GM21529 (cell line): ENCODE data around the gene FTO.

Experiments used
- ATAC-seq: cut with Tn5 transposase; IDR thresholded peaks from one replicate; pipeline ENCODE4 v1.9.1; 2021; ENCODE audit not compliant: unreplicated experiment

FTO gene

DNA sequence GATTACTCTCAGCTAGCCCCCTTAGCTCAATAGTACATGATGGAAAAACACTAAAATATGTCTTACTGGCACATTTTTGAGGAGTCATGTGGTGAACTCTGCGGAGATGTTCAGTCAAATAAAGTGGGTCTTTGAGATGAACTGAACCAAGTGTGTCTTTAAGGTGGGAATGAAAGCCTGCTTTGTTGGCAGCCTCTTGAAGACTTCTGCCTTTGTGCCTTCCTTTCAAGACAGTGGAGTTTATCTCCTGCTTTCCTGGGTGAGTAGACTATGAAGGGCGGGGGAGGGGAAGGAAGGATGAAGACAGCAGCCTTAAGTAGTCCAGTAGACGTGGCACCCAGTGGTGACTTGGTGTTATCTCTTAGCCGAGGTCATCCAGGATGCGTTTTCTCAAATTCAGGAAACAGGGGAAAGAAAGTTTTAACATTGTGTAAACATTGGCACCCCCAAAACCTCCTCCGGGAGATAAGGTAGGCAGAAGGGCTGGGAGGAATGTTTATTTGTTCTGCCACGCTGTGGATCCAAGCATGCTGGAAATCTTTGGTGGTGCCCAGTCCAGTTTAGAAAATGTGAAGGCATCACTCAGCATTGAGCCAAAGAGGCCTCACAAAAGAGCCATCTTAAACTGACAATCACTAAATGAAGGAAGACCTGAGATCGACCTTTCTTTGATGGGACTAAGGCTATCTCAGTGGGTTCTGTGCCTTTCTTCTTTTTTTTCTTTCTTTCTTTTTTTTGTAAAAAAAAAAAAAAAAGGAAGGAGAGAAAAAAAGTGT lies 220.6 kb downstream of the FTO start:
- ATAC-seq, result no peak

DNA sequence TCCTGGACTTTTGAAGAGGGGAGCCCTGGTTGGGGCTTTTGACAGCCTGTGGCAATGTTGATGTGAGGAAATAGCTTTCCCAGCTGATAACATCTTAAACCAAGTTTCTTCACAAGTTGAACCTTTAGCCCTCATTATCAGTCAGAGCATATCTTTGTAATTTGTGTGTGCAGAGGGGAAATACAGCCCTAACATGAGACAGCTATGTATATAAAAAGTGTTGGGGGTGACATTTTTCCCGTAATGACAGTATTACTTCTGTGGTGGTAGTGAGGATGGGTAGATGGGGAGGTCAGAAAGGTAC lies 221.1 kb downstream of the FTO start:
- no peak for ATAC-seq

DNA sequence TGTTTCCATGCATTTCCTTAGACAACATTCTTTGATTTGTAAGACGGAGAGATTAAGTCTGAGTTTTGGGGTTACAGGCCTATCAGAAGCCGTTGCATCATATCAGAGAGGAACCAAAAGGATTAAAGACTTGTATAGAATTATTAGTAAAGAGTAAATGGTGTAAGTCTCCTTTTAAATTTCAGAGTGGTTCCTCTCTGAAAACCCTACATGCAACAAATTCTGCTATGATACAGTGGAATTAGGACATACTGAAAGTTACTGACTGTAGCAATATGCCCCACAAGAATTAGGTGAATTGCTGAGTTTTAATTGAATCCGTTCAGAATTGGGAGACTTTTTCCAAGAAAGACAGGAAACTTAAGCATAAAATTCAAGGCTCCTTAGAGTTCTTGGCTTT lies 221.6 kb downstream of the FTO start:
- no peak for ATAC-seq

DNA sequence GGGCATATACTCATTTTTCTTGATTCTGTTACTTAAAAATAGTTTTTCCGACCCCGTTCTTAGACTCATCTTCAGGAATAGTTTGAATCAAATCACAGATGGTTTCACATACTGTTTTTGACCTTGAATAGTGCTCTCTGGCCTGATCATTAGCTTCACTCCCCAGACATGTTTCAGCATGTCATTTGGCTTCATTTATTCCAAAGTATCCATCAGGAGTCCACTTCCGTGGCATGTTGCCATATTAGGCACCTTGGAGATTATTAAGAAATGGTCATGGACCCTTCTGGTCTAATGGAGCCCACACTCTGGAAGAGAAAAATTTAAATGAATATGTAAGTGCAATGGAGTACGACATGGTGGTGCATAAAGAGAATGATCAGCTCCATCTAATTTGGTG lies 222.3 kb downstream of the FTO start:
- ATAC-seq, result no peak

DNA sequence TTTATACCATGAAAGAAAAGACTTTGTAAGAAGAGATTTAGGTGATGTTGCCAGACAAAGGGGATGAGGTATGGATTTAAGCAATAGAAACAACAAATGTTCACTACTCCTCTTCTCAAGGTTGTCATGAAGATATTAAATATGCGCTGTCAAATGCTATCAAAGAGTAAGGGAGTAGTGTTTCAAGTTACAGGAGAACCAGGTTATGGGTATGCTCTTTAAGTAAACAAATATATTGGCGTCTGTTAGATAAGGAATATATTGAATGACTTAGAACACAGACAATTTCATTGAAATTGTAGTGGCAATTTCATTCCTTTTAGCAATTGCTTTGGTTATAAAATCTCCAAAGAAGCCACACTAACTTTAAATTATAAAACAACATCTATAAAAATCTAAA lies 229.0 kb downstream of the FTO start:
- no peak for ATAC-seq

DNA sequence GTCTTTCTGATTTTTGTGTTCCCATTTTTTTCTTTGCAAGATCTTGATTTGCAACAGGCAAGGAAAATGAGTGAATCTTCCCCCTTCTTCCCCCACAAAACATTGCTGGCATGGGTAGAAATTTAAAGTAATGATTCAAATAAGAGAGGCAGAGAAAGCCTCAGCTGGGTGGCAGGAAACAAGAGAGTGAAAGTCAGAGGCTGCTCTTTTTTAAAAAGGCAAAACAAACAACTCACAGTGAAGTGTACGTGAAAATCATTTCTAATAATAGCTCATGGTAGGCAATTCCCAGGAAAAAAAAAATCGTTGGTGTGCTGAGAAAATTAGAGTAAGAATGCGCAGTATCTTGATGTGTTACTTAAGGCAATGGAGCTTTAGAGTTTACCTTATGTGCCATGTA lies 229.5 kb downstream of the FTO start:
- ATAC-seq, result no peak

DNA sequence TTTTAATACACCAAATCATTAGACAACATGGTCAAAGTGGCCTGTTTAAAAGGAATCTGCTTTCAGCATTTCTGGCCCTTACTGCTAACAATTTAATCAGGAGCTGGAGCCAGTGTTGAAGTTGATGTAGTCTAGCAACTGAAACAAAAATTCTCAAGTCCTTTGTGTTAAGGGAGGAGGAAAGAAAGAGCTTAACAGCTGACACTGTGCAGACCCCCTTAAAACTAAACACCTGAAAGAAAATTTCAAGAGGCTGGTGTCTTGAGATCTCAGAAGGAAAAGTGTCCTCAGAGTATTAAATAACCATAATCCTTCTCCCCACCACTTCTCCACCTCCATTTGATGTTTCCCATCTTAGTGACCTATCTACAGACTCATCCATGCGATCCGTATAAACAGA lies 232.1 kb downstream of the FTO start:
- ATAC-seq, result no peak

DNA sequence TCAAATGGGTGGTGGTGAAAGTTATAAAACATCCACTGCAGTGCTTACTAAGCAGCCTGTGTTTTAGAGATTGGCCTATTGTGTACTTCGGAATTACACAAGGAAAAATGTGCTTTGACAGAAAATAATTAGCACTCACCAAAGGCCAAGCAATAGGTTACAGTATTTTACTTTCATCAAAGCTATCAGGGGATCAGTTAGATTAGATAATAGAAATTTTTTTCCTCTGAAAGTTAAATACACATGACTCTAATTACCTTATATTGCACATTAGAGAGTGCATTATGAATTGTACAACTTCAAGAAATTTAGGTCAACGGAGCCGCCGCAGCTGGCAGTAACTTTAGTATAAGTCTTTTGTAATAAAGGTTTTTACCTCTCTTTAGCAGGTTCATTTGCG lies 232.6 kb downstream of the FTO start:
- no peak for ATAC-seq

DNA sequence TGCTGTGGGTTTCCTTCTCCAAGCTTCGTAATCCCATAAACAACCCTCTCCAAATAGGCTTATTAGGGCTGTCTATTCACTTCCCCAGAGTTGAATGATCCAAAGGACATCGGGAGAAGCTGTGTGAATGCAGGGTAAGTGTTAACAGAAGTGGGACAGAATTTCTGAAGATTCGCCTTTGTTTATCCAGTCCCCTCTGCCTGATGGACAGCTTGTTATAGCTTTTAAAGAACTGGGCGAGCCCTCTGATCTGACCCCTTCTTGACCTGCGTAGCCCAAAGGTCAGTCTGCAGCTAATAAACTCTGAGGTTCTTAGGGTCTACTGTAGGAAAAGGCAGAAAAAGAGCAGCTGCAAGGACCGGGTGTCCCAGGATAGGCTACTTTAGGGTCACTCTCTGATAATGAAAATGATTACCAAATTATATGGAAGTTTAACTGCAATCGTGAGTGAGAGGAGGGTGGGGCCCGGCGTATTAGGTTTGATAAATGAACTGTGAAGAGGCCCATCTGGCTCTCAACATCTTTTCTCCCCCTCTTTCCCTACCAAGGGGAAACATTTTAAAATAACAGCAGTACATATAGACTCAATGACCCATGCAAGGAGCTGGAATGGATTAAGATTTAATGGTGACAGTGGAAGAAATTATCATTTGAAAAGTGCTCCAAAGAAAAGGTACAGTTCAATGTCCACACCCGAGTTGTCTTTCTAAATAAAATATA lies 233.4 kb downstream of the FTO start:
- no peak for ATAC-seq

DNA sequence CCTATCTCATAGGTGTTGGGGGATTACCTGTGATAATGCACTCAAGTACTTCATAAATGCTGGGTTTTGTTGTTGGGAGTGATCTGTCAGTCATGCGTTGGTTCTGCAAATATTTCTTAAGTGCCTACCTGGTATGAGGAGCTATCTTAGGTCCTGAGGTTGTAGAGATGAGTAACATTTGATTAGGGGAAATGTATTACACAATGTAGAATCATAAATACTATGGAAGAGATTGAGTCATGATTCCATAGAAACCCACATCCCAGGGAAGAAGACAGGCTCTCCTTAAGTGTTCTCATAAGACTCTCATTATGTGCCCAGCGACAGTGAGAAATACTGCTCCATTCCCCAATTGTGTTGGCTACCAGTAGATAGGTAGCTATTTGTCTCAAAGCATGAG lies 240.1 kb downstream of the FTO start:
- no peak for ATAC-seq

DNA sequence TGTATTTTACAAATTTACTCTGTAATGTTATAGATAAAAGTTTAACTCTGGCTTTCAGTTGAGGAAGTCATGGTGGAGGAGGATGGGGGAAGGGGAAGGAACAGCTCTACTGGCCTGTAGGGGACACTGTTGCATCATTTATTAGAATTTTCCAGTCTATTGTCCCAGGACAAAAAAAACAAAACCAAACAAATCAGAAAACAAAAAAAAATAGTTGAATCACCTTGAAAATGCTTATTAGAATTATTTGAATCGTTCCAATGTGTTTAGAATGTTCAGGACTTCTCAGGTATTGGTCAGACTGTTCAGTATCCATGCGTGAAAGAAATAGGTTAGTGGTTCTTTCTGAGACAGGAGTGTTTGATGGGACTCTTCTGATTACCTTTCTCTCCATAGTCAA lies 242.0 kb downstream of the FTO start:
- peak; percentile 52 for ATAC-seq

DNA sequence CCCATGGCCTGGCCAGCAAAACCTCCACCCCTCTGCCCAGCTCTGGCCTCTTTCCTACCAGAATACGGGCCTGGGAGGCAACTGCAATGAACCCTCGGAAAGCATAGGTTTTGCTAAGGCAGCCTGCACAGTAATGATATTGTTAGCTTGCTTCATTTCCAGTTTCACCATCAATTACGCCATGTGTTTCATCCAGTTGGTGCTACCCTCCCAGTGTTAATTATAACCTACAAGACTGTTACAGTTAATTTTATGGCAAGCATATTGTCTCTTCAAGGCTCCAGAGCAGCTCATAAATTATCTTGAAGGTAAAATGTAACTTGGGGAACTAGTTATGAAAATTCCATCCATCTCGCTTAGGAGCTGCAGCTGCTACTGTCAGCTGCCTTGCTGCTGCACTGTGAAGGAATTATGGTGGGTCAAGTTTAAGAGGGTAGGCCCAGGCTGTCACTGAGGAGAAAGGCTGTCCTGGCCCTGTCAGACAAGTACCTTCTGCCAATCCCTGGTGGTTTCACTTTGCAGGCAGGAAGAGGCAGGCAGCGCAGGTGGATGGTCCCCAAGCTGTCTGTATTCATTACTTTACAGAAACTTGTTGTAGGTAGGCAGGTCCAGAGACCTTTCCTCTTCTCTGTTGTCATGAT lies 242.9 kb downstream of the FTO start:
- no peak for ATAC-seq

DNA sequence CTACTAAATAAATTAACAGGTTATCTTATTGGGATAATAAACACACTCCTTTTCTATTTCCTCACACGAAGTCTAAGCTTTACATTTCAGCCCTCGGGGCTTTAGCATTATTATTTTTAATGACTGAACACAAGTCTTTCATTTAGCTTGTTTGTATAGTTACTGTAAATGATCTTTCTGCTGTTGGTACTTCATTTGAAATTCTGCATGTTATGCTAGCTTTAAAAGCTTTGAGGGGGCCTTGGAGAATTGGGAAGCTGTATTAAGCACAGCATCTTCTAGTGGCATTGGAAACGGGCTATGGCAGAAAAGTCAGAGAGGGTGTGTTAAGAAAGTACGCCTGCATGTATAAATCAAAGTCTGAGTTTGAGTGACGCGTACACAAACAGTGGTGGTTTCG lies 243.7 kb downstream of the FTO start:
- ATAC-seq, result no peak

DNA sequence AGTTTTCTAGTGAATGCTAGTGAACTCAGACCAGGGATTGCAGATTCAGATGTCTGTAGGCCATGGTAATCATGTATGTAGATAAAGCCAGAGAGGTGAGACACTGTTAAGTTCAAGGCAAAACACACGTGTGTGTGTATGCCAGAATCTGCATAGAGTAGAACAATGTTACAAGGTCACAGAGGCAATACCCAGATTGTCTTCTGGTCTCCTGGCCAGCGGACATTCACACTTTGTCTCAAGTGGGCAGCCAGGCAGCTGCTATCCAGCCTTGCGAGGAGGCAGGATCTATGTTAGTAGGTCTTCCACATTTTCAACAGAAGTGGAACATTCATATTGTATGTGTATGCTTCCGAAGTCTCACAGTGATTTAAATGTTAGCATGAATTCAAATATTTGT lies 244.4 kb downstream of the FTO start:
- no peak for ATAC-seq

DNA sequence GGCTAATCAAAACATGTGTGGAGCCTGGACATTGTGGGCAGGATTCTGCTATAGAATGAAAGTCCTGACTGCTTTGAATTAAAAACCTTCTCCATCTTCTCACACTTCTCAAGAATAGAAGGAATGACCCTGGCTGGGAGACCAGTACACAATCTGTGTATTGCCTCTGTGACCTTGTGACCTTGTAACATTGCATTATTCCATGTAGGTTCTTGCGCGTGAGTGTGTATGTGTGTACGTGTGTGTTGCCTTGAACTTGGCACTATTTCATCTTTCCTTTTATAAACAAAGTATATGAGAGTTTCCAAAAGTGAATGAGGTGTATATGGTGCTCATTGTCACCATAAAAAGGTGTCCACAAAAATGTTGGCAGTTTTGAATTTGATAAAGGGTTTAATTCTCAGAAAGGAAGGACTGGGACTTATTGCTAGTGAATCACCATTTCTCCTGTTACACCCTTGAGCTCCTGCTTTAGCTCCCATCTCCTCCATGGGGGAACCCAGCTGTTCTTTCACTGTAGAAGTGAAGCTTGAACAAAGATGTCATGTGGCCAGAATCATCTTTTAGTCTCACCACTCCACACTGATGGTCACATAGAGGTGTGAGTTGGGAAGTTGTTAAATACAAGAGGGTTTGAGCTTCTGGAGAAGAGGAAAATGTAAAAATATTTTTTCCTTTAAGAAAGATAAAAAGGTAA lies 244.9 kb downstream of the FTO start:
- no peak for ATAC-seq

DNA sequence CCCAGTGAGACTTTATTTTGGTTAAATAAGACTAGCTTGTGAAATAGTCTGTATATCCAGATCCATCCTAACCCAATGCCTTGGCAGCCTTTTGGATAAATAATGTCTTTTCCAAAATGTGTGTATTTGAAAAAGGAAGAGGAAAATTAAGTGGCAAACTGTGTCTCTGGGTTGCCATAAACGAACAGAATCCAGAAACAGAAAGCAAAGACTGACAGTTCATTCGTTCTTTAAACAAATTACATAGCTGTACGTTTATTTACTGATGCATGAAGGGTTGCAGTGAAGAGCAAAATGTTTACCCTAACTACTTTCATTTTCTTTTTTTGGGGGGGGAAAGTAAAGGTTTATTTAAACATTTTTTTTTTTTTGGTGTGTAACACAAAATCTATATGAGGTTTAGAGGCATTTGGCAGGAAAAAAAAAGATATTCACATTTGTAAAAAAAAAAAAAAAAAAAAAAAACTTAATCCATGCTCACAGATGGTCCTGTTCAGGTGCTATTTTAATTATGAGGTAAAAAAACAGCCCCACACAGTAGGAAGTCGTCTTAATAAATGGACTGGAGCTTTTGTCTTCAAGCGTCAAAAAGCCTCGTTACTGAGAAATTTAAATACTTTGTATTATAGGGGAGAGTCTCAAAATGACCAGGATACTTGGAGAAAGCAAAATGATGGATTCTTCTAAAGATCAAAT lies 245.9 kb downstream of the FTO start:
- no peak for ATAC-seq

DNA sequence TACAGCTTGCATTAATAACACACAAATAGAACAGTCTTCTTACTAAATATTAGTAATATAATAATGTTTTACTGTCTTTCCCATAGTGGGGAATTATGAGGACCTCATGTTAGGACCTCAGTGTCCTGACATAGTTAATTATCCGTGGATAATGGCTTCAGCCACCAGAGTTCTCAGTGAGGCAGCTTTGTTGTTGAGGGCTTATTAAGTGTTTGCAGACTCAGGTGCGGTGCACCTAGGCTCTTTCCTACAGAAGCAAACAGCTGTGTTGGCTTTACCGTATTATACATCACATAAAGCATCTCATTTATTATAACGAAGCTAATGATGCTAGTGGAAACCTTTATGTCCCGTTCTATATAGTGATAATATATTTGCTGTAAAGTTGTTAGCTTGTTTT lies 246.7 kb downstream of the FTO start:
- no peak for ATAC-seq

DNA sequence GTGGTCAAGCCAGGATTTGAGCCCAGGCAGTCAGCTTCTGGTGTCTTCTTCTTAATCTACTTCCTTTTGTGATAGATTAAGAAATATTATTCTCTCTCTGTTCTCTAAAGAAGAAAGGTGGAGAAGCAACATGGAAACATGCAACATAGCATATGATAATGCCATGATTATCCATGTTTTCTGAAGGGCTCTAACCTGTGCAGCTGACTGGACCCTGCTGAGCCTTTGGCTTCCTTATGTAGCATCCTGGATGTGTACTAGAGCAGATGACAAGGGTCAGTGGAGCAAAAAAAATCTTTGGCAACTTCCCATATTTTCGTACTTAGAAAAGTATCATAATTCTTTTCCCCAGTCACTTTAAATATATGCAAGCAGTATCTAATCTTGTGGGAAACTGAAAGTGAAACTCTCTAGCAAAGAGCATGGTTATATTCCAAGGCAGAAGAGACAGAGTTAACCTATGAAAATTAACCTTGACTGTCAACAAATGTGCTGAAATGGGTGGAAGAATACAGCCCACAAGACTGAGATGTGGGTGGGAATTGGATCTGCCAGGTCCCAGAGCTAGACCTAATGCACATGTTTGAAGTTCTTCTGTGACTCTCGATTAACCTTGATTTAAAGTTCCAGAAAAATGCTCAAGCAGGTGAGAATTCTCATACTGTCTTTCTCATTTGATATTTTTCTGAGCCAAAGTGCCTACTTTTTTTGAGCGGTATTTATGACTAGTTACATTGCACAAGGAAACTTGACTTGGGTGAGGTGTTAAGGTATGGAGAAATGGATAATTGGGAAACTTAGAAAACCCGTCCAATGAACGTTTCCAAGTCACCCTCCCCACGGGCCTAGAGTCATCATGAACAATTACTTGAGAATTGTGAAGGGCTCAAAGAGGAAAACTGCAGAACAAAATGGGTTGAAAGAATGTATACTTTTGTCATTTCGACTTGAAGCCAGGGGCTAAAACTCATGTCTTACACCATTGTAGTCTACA lies 248.6 kb downstream of the FTO start:
- peak; percentile 67 for ATAC-seq

DNA sequence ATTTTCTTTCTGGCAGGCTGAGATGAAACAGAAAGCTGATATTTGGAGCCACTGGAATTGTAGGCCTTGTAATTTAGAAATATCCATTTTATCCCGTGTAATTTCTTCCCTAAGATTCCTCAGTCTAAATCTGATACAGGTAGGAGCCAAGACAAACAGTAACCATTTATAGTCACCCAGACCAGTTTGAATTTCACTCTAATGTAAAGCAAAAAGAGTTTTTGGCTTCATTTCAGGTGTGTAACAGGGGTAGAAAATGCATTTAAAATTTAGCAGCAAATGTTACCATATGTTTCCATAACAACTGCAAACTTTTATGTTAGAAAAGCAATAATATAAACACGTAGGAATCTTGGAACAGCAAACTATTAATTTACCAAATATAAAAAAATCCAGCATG lies 249.4 kb downstream of the FTO start:
- no peak for ATAC-seq

DNA sequence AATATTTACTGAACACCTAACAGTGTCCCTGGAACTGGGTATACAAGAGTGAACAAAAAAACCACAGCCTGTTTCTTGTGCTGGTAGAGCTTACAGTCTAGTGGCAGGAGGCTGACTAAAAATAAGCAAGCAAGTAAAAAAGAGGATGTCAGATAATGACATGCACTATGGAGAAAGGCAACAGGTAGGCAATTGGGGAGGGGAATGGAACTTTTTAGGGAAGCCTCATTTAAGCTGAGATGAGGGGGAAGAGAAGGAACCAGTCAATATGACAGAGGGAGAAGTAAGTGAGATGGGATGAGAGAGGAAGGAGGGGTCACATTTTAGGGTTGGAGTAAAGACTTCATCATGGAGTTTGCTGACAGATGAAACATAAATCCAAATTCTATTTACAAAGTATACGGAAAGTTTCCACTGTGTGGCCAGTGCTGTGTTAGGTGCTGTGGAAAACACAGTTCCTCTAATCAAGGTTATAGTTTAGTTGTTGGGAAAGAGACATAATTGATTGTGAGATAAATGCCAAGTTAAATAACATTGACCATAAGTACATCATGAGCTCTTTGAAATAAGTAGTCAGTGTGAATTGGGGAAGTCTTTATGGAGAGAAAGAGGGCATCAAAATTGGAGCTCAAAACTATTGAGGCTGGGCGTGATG lies 251.4 kb downstream of the FTO start:
- no peak for ATAC-seq
